A549 (cell line): ENCODE data around the gene AP3B1. TPM values are rescaled to one million over a fixed set of nuclear protein-coding genes. Genes with fewer than 3 reads are reported as not detected.

Experiments
- ATAC-seq, 2 experiments: fragments of 200-7000 bp in 1 of 2; fragments of >200 bp in 1 of 2; cut with Nextera tagmentation in 1 of 2; cut with Tn5 transposase in 1 of 2; 3 replicates each; pipeline versions ENCODE4 v1.8.0 to v1.9.1; 2018 to 2020; ENCODE audit warnings: mild to moderate bottlenecking in 1 of 2, moderate library complexity in 1 of 2
- CTCF ChIA-PET: fragments of 300-600 bp; sonication (Branson Sonifier 250); formaldehyde crosslinking; extraction: SDS; loops from one replicate; lab custom pipeline; 2021; ENCODE audit warnings: antibody characterized with exemption, inconsistent platforms; lab: Yijun Ruan, JAX
- POLR2A ChIA-PET: fragments of 350-600 bp; formaldehyde crosslinking; extraction: SDS; loops from one replicate; lab custom pipeline; 2021; ENCODE audit warnings: antibody characterized with exemption, inconsistent platforms; lab: Yijun Ruan, JAX
- DNase-seq, 2 experiments: peaks; one replicate each; pipeline versions ENCODE4 v3.0.0 to v3.0.0-alpha.2; 2011 to 2016; ENCODE audit warnings: low read depth in 1 of 2, low spot score in 1 of 2
- FAIRE-seq: peaks from 2 replicates; lab custom pipeline; 2011; peaks lifted over from hg19 to GRCh38; lab: Jason Lieb, UNC
- H3K27ac ChIP-seq, 2 experiments: fragments of >200 bp; sonication (Bioruptor Twin); formaldehyde crosslinking; 3 replicates each; pipeline ENCODE4 v1.5.1; 2016 to 2017
- H3K4me1 ChIP-seq: fragments of >200 bp; sonication (Bioruptor Twin); formaldehyde crosslinking; 3 replicates; pipeline ENCODE4 v1.6.1; 2016
- H3K4me2 ChIP-seq: fragments of >200 bp; sonication (Bioruptor Twin); formaldehyde crosslinking; 3 replicates; pipeline ENCODE4 v1.6.1; 2016
- H3K4me3 ChIP-seq: fragments of >200 bp; sonication (Bioruptor Twin); formaldehyde crosslinking; 3 replicates; pipeline ENCODE4 v1.5.1; 2016
- H3K9me3 ChIP-seq: fragments of >200 bp; sonication (Bioruptor Twin); formaldehyde crosslinking; 3 replicates; pipeline ENCODE4 v1.6.1; 2016
- ATOH8 ChIP-seq: fragments of 250-450 bp; sonication (Bioruptor Pico); IDR thresholded peaks from 2 replicates; pipeline ENCODE4 v1.5.0; 2020; ENCODE audit warnings: low read depth, mild to moderate bottlenecking, moderate library complexity
- BHLHE40 ChIP-seq: IDR thresholded peaks from 2 replicates; pipeline ENCODE4 v1.6.1; 2012; ENCODE audit warnings: low read depth, low read length, inconsistent platforms
- CEBPB ChIP-seq, 2 experiments: fragments of >200 bp in 1 of 2; sonication (Bioruptor Twin) in 1 of 2; formaldehyde crosslinking in 1 of 2; IDR thresholded peaks; 2 replicates each; pipeline ENCODE4 v1.6.1; 2012 to 2016
- EHF ChIP-seq: fragments of 250-450 bp; sonication (Bioruptor Pico); IDR thresholded peaks from 2 replicates; pipeline ENCODE4 v1.5.0; 2020; ENCODE audit warnings: mild to moderate bottlenecking
- ESRRA ChIP-seq: fragments of 150-350 bp; IDR thresholded peaks from 2 replicates; pipeline ENCODE4 v1.6.1; 2014; ENCODE audit warnings: mild to moderate bottlenecking, low read length, borderline replicate concordance
- FOSL2 ChIP-seq, 2 experiments: fragments of 450-650 bp in 1 of 2; fragments of >200 bp in 1 of 2; sonication (Bioruptor Twin) in 1 of 2; formaldehyde crosslinking; IDR thresholded peaks; 2 replicates each; pipeline versions ENCODE4 v1.5.0 to v1.6.1; 2016 to 2020; ENCODE audit warnings: mild to moderate bottlenecking in 1 of 2, moderate library complexity in 1 of 2
- HES2 ChIP-seq: fragments of >200 bp; sonication (Bioruptor Twin); formaldehyde crosslinking; IDR thresholded peaks from 2 replicates; pipeline ENCODE4 v1.6.1; 2016
- JUN ChIP-seq, 2 experiments: fragments of >200 bp; sonication (Bioruptor Twin); formaldehyde crosslinking; IDR thresholded peaks; 2 replicates in 1 of 2; 3 replicates in 1 of 2; pipeline ENCODE4 v1.6.1; 2016 to 2017
- PBX3 ChIP-seq: IDR thresholded peaks from 2 replicates; pipeline ENCODE4 v1.6.1; 2012
- POLR2AphosphoS2 ChIP-seq: conservative IDR thresholded peaks from 2 replicates; pipeline ENCODE4 v1.6.1; 2012; ENCODE audit warnings: low read length, improper control_type of control experiment, inconsistent platforms
- RCOR1 ChIP-seq: fragments of 150-350 bp; IDR thresholded peaks from 2 replicates; pipeline ENCODE4 v1.6.1; 2014; ENCODE audit warnings: antibody characterized with exemption, low read length, low read depth
- RNF2 ChIP-seq: fragments of 200-600 bp; sonication (generic); IDR thresholded peaks from 2 replicates; pipeline ENCODE4 v1.6.1; 2016; ENCODE audit warnings: low read depth, mild to moderate bottlenecking, antibody characterized with exemption, moderate library complexity, borderline replicate concordance
- SREBF2 ChIP-seq: fragments of 450-650 bp; IDR thresholded peaks from 2 replicates; pipeline ENCODE4 v1.6.1; 2014; ENCODE audit warnings: mild to moderate bottlenecking, moderate library complexity
- ZFP36 ChIP-seq: fragments of 450-650 bp; IDR thresholded peaks from 2 replicates; pipeline ENCODE4 v1.6.1; 2014; ENCODE audit warnings: borderline replicate concordance; ENCODE audit not compliant: partially characterized antibody
- WGBS: methylation state at CpG from one replicate; pipeline ENCODE4 v1.1.6; 2017; ENCODE audit errors: missing lambda C conversion rate; 5-methylcytosine and 5-hydroxymethylcytosine counted together
- polyA plus RNA-seq, 4 experiments: library from polyadenylated mRNA; depleted of rRNA in 3 of 4; stranded (reverse); fragments of >200 nt; fragmentation: RNase III in 1 of 4; extraction: RNeasy Plus Mini Kit Qiagen cat#74134 plus additional on column Dnase treatment in 1 of 4; gene quantifications; 2 replicates in 3 of 4; 3 replicates in 1 of 4; pipeline ENCODE4 v1.2.3, GENCODE V29; 2011 to 2017

The AP3B1 gene
- polyA plus RNA-seq, 2 of the 4 experiments (the other 2 are of a cell fraction), result 52.4 to 70.5 TPM

DNA sequence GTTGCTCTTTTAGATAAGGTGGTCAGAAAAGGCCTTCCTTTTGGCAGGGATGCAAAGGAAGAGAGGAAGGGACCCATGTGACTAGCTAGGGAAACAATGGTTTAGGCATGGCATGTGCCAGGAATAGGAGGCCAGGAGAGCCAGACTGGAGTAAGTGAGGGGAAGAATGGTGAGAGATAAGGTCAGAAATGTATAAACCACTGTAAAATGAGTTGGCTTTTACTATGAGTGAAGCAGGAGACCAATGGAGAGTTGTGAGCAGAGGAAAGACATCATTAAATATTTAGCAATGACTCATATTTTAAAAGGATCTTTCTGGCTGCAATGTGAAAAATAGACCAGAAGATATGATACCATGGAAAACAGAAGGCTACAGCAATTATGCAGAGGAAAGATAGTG, 50.9 kb downstream of the AP3B1 start:
- peaks cover 10% of the 10 kb centered on the region; the same call in 1 of the 3 replicates for H3K4me1 ChIP-seq
- no peak for DNase-seq
- H3K27ac ChIP-seq, result no peak overlapping the region
- TF ChIP-seq FOSL2 (IDR thresholded peaks at IDR 0.05) (no peak), FOSL2 (CRISPR knock-in tag; IDR thresholded peaks at IDR 0.05) (0 out of 2 replicates have a peak, but pooled peaks have one; percentile 3), PBX3 (no peak)
- no peak overlapping the region for H3K4me2 ChIP-seq
- FAIRE-seq, result no peak
- no peak for ATAC-seq
- POLR2A ChIA-PET, result no interaction called here
- no peaks in the 10 kb centered on the region for H3K9me3 ChIP-seq
- CTCF ChIA-PET, result no interaction called here
- no peak overlapping the region for H3K4me3 ChIP-seq

DNA sequence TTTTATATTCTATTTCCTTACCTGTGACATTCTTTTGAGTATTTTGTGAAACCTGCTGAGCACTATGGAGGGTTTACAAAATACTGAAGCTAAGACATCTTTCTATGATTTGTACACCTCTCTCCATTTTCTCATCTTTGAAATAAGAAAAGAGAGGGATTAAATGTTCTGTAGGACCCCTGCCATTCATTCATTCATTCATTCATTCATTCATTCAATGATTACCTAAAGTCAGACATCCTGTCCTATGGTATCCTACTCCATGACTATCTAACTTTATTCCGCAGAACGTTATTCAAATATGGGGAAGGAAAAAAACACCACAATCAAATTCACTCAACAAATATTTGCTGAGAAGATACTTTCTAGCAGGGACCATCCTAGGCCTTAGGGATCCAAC, 51.4 kb downstream of the AP3B1 start:
- FAIRE-seq, result no peak
- ChIA-PET CTCF (no interaction called here), POLR2A (no interaction called here)
- no peak for DNase-seq
- Histone ChIP-seq H3K4me2 (no peak overlapping the region), H3K27ac (no peak overlapping the region), H3K4me1 (peaks cover 10% of the 10 kb centered on the region; the same call in 1 of the 3 replicates), H3K9me3 (no peaks in the 10 kb centered on the region), H3K4me3 (no peak overlapping the region)
- ATAC-seq, result no peak
- WGBS, result 93% methylated on average over 2 of the region's 2 CpGs
- no peak for TF ChIP-seq ZFP36
- no peak for TF ChIP-seq RNF2

DNA sequence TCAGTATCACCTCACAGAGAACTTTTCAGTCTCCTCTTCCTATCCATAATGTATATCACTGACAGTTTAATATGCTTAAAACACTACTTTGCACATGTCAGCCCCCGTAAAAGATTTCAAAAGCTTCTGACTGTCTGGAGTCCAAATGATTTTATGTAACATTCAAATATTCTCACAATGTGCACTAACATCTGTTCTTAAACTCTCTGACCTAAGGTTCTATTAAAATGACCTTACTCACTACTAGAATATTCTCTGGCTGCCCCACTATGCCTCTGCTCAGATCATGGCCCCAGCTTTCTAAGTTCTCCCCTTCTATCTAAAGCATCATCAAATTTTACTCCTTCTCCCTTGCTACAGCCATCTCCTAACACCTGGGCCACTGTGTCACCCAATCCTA, 52.5 kb downstream of the AP3B1 start:
- no peak for FAIRE-seq
- Histone ChIP-seq H3K4me3 (no peak overlapping the region), H3K27ac (no peak overlapping the region)
- POLR2A ChIA-PET, result no interaction called here
- WGBS, result 92% methylated on average over 1 of the region's 1 CpG
- TF ChIP-seq JUN (IDR thresholded peaks at IDR 0.05), result no peak
- no peak for TF ChIP-seq ATOH8
- no peak for TF ChIP-seq ZFP36
- no peak for TF ChIP-seq EHF (CRISPR knock-in tag)
- no peak for TF ChIP-seq ESRRA
- no peak for TF ChIP-seq SREBF2
- TF ChIP-seq BHLHE40, result no peak
- TF ChIP-seq HES2, result no peak
- TF ChIP-seq RNF2, result no peak
- no peak for TF ChIP-seq POLR2AphosphoS2
- TF ChIP-seq, all 56 proteins: peak for 0
- no peak for DNase-seq
- H3K4me1 ChIP-seq, result peaks cover 10% of the 10 kb centered on the region; the same call in 1 of the 3 replicates
- CTCF ChIA-PET, result no interaction called here
- no peaks in the 10 kb centered on the region for H3K9me3 ChIP-seq
- no peak overlapping the region for H3K4me2 ChIP-seq
- no peak for ATAC-seq

DNA sequence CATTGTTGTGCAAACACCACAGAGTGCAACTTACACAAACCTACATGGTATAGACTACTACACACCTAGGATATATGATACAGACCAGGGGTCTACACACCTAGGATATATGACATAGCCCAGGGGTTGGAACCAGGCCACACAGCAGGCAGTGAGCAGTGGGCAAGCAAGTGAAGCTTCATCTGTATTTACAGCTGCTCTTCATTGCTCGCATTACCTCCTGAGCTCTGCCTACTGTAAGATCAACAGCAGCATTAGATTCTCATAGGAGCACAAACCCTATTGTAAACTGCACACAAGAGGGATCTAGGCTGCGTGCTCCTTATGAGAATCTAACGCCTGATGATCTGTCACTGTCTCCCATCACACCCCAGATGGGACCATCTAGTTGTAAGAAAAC, 56.6 kb downstream of the AP3B1 start:
- no peak overlapping the region for H3K4me3 ChIP-seq
- no peak for TF ChIP-seq FOSL2 (IDR thresholded peaks at IDR 0.05)
- TF ChIP-seq FOSL2 (CRISPR knock-in tag; IDR thresholded peaks at IDR 0.05), result no peak
- no peak for TF ChIP-seq CEBPB (IDR thresholded peaks at IDR 0.05)
- no peak for TF ChIP-seq RCOR1
- no peak for TF ChIP-seq ZFP36
- H3K4me2 ChIP-seq, result no peak overlapping the region
- 66% methylated on average over 3 of the region's 3 CpGs for WGBS
- DNase-seq, result no peak
- CTCF ChIA-PET, result interaction anchor here (0.6 to 0.8 kb wide), 2 partner anchors 27 to 1378 kb away, joined by 3 read pairs; no protein-coding TSS in a partner anchor
- ATAC-seq, result no peak
- POLR2A ChIA-PET, result no interaction called here
- no peaks in the 10 kb centered on the region for H3K9me3 ChIP-seq
- no peaks in the 10 kb centered on the region for H3K4me1 ChIP-seq
- H3K27ac ChIP-seq, result no peak overlapping the region
- no peak for FAIRE-seq
